Measurements from ENCODE around the gene DNAH11.

DNA sequence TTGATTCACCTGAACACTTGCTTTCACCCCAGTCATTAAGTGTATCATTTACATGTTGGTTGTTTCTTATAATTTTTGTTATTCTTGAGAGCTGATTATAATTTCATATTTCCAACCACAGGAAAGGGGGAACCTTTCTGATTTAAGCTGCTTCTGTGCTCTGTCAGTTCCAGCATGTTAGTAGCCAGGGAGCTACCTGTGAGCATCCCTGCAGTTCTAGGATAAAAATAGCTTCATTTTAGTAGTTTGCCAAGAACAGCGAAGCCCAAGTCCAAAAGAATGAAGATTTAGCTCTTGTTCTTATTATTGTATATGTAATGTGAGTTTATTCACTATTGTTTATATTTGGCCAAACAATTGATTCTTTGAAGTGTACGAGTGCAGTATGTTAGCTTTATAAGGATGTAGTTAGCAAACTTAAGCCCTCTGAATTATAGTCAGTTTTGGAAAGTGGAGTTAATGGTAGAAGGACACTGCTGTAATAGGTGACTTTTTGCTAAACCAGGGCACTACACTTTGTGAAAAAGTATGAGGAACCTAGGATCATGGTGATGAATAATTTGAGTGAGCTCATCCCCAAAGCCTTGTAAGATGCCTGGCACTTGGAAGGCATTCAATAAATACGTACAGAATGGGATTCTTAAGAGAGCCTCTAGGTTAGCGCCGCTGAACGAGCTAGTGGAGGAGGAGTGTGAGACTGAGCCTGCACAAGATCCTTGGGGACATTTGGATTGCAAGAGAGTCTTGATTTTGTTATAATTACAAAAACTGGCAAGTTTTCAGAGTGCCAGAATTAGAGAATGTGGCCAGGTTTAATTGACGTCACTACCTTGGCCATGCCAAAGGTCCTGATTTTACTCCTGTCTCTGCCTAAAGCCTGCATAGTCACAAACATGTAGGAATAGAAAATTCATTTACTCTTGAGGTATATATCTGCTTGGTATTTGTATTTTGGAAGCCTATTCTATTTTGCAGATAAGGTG is 29.8 kb downstream of the DNAH11 start:
- TF ChIP-seq, protein P1, sequence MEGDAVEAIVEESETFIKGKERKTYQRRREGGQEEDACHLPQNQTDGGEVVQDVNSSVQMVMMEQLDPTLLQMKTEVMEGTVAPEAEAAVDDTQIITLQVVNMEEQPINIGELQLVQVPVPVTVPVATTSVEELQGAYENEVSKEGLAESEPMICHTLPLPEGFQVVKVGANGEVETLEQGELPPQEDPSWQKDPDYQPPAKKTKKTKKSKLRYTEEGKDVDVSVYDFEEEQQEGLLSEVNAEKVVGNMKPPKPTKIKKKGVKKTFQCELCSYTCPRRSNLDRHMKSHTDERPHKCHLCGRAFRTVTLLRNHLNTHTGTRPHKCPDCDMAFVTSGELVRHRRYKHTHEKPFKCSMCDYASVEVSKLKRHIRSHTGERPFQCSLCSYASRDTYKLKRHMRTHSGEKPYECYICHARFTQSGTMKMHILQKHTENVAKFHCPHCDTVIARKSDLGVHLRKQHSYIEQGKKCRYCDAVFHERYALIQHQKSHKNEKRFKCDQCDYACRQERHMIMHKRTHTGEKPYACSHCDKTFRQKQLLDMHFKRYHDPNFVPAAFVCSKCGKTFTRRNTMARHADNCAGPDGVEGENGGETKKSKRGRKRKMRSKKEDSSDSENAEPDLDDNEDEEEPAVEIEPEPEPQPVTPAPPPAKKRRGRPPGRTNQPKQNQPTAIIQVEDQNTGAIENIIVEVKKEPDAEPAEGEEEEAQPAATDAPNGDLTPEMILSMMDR (IDR thresholded peaks at IDR 0.05) = no peak
- TF ChIP-seq POLR2A (IDR thresholded peaks at IDR 0.05) (no peak), POLR2AphosphoS5 (IDR thresholded peaks at IDR 0.05) (no peak), EP300 (IDR thresholded peaks at IDR 0.05) (no peak)

All from upper lobe of left lung (tissue), 4 donors.